Islet precursor cell (in vitro differentiated cells): ENCODE results near the gene RNF5.
"Not testable (repeated sequence)": the region's sequence is repeated elsewhere in the genome, so short reads cannot be mapped to it uniquely, and the experiment has no call there.

ENCODE experiments used
- DNase-seq: peaks from one replicate; pipeline ENCODE4 v3.0.0-alpha.2; 2018

The RNF5 gene

GRCh38 chr6:32177788-32178546, at the start of gene RNF5:
TSS of gene RNF5 (plus strand) at chr6:32178405. CDS start at chr6:32178512, 107 bp downstream.
- DNase-seq = peak; percentile 99

GRCh38 chr6:32128751-32129296, 49.4 kb upstream of the RNF5 start:
- DNase-seq = peak; percentile 50

- DNase-seq = no peak
These were observed 48.7 kb upstream of the RNF5 start for GRCh38 chr6:32129297-32130088.

GRCh38 chr6:32131439-32131948, 46.7 kb upstream of the RNF5 start:
- no peak for DNase-seq

GRCh38 chr6:32132110-32132509, 46.1 kb upstream of the RNF5 start:
- no peak for DNase-seq

- DNase-seq = no peak
These were observed 44.4 kb upstream of the RNF5 start for GRCh38 chr6:32133786-32134185.

GRCh38 chr6:32137454-32137853, 40.8 kb upstream of the RNF5 start:
- DNase-seq = no peak

- no peak for DNase-seq
These were observed 38.6 kb upstream of the RNF5 start for GRCh38 chr6:32139590-32139989.

GRCh38 chr6:32140420-32141046, 37.7 kb upstream of the RNF5 start:
- DNase-seq = no peak

- not testable (repeated sequence) for DNase-seq
These were observed 34.0 kb upstream of the RNF5 start for GRCh38 chr6:32144238-32144637.

- no peak for DNase-seq
These were observed 31.9 kb upstream of the RNF5 start for GRCh38 chr6:32146287-32146686.

GRCh38 chr6:32146687-32147086, 31.5 kb upstream of the RNF5 start:
- DNase-seq = no peak

GRCh38 chr6:32147401-32148132, 30.6 kb upstream of the RNF5 start:
- DNase-seq = no peak

GRCh38 chr6:32148289-32149091, 29.7 kb upstream of the RNF5 start:
- peak; percentile 70 for DNase-seq

GRCh38 chr6:32149092-32149755, 29.0 kb upstream of the RNF5 start:
- no peak for DNase-seq

GRCh38 chr6:32149932-32150870, 28.0 kb upstream of the RNF5 start:
- peak; percentile 55 for DNase-seq

- no peak for DNase-seq
These were observed 26.9 kb upstream of the RNF5 start for GRCh38 chr6:32151181-32151862.

GRCh38 chr6:32151863-32152768, 26.1 kb upstream of the RNF5 start, which contains the start of gene PRRT1:
TSS of gene PRRT1 (minus strand) at chr6:32151939. CDS start at chr6:32151827, 112 bp downstream.
- DNase-seq = no peak
